RWPE2 (cell line): ENCODE data around the gene OSTM1.

Source experiments
- ATAC-seq: fragments of 200-7000 bp; cut with Tn5 transposase; 3 replicates; pipeline ENCODE4 v1.9.1; 2021; ENCODE audit warnings: low read depth
- DNase-seq: peaks from one replicate; pipeline ENCODE4 v3.0.0-alpha.2; 2020; ENCODE audit warnings: low spot score
- H3K27ac ChIP-seq: fragments of 450-650 bp; 2 replicates; pipeline ENCODE4 v1.5.1; 2017; ENCODE audit warnings: mild to moderate bottlenecking; ENCODE audit not compliant: poor library complexity, severe bottlenecking
- H3K27me3 ChIP-seq: fragments of 250-450 bp; sonication (Bioruptor Pico); 2 replicates; pipeline ENCODE4 v1.5.1; 2021; ENCODE audit warnings: mild to moderate bottlenecking, moderate library complexity; ENCODE audit not compliant: insufficient read depth, poor library complexity, severe bottlenecking
- H3K36me3 ChIP-seq: fragments of 250-450 bp; sonication (Bioruptor Pico); 2 replicates; pipeline ENCODE4 v1.5.1; 2020; ENCODE audit warnings: low read depth, mild to moderate bottlenecking, moderate library complexity
- H3K4me1 ChIP-seq: fragments of 250-450 bp; sonication (Bioruptor Pico); 2 replicates; pipeline ENCODE4 v1.5.1; 2021; ENCODE audit warnings: mild to moderate bottlenecking, moderate library complexity; ENCODE audit not compliant: insufficient read depth, poor library complexity, severe bottlenecking
- H3K4me3 ChIP-seq: fragments of 250-450 bp; sonication (Bioruptor Pico); 2 replicates; pipeline ENCODE4 v1.5.1; 2021; ENCODE audit warnings: mild to moderate bottlenecking, moderate library complexity; ENCODE audit not compliant: severe bottlenecking
- H3K9me3 ChIP-seq: fragments of 250-450 bp; sonication (Bioruptor Pico); 2 replicates; pipeline ENCODE4 v1.5.1; 2021; ENCODE audit warnings: mild to moderate bottlenecking, moderate library complexity; ENCODE audit not compliant: severe bottlenecking
- TF ChIP-seq, protein P1 (sequence below): fragments of 450-650 bp; IDR thresholded peaks from one replicate; pipeline ENCODE4 v1.5.1; 2017; ENCODE audit warnings: mild to moderate bottlenecking, moderate library complexity; ENCODE audit not compliant: poor library complexity, severe bottlenecking

Gene OSTM1

DNA sequence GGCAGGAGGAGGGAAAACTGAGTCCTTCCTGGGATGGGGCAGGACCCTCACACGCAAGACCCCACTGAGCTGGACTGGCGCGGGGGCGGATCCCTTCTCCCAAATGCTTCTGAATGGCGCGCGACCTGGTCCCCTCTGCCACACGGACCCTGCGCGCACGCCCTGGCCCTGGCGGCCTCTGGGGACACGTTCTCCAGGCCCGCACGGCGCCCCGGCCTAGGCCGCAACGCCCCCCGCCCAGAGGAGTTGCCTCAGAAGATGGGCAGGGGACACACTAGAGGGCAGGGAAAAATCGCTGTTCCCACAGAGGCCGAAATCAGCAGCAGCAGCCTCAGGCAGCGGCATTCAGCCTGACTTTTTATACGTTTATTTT is 45.2 kb upstream of the OSTM1 start:
- no peaks in the 10 kb centered on the region for H3K36me3 ChIP-seq
- no peak for DNase-seq
- no peak overlapping the region for H3K4me3 ChIP-seq
- H3K27ac ChIP-seq: no peak overlapping the region
- peaks cover 50% of the 10 kb centered on the region for H3K27me3 ChIP-seq
- H3K4me1 ChIP-seq: peaks cover 4% of the 10 kb centered on the region
- TF ChIP-seq, protein P1, sequence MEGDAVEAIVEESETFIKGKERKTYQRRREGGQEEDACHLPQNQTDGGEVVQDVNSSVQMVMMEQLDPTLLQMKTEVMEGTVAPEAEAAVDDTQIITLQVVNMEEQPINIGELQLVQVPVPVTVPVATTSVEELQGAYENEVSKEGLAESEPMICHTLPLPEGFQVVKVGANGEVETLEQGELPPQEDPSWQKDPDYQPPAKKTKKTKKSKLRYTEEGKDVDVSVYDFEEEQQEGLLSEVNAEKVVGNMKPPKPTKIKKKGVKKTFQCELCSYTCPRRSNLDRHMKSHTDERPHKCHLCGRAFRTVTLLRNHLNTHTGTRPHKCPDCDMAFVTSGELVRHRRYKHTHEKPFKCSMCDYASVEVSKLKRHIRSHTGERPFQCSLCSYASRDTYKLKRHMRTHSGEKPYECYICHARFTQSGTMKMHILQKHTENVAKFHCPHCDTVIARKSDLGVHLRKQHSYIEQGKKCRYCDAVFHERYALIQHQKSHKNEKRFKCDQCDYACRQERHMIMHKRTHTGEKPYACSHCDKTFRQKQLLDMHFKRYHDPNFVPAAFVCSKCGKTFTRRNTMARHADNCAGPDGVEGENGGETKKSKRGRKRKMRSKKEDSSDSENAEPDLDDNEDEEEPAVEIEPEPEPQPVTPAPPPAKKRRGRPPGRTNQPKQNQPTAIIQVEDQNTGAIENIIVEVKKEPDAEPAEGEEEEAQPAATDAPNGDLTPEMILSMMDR: no peak
- no peaks in the 10 kb centered on the region for H3K9me3 ChIP-seq
- no peak for ATAC-seq

DNA sequence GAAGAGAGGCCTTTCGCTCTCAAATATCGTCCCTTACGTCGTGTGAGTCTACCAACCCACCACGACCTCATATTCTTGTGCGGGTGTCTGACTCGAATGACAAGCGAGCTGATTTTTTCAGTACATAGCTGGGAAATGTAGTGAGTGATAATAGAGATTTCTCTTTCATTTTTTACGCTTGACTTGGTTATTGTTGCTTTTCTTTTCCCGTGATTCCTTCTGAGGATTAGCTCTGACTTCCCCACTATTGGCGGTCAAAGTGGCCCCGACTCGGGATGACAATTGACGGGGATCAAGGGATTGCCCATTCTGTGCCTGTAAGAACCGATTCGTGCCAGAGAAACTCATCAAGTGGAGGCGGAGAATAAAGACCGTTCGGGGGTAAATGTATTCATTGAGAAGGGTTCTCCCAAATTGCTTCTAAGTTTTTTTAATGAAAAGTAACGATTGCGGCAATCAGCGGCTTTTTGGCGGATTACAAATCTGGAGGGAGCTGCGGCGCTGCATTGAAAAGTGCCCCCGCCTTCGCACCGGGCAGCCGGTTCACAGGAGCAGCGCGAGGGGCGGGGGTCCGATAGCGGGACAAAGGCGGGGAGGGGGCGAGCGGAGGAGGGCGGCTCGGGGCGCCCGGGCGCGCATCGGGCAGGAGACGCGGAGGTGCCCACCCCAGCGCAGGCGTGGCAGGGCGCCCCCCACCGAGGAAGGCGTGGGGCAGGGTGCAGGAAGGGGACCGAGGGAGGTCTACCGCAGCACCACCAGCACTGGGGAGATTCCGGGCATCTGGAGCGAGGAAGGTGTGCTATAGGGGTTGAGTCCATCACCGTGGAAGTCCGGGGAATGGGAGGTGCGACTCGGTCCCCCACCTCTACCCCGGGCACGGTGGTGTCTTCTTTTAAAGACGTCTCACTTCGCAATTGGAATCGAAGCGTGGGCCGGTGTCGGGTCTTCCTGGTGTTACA is 44.5 kb upstream of the OSTM1 start:
- no peak for ATAC-seq
- TF ChIP-seq, protein P1: no peak
- H3K4me1 ChIP-seq: peaks cover 4% of the 10 kb centered on the region
- H3K27ac ChIP-seq: no peak overlapping the region
- peak overlapping the region; percentile 6 for H3K4me3 ChIP-seq
- H3K27me3 ChIP-seq: peaks cover 50% of the 10 kb centered on the region
- no peak for DNase-seq
- no peaks in the 10 kb centered on the region for H3K9me3 ChIP-seq
- no peaks in the 10 kb centered on the region for H3K36me3 ChIP-seq

DNA sequence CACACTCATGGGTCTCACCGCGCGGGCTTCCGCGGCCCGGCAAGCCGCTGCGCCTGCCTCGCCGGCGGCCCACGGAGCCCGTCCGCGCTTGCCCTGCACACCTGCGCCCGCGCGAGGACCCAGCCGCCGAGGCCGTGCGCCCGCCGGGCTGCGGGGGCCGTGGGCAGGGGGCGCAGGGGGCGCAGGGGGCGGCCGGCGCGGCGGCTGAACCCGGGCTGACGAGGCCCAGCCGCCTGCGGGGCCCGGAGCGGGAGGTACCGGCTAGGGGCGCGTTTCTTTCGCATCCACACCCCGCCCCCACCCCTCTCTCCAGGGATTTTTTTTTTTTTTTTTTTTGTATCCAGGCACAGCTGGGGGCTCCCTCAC is 43.8 kb upstream of the OSTM1 start:
- no peak for ATAC-seq
- no peak for DNase-seq
- no peak overlapping the region for H3K27ac ChIP-seq
- TF ChIP-seq, protein P1: no peak
- no peaks in the 10 kb centered on the region for H3K9me3 ChIP-seq
- peaks cover 50% of the 10 kb centered on the region for H3K27me3 ChIP-seq
- H3K4me3 ChIP-seq: peak overlapping the region; percentile 33
- H3K36me3 ChIP-seq: no peaks in the 10 kb centered on the region
- H3K4me1 ChIP-seq: peaks cover 4% of the 10 kb centered on the region

DNA sequence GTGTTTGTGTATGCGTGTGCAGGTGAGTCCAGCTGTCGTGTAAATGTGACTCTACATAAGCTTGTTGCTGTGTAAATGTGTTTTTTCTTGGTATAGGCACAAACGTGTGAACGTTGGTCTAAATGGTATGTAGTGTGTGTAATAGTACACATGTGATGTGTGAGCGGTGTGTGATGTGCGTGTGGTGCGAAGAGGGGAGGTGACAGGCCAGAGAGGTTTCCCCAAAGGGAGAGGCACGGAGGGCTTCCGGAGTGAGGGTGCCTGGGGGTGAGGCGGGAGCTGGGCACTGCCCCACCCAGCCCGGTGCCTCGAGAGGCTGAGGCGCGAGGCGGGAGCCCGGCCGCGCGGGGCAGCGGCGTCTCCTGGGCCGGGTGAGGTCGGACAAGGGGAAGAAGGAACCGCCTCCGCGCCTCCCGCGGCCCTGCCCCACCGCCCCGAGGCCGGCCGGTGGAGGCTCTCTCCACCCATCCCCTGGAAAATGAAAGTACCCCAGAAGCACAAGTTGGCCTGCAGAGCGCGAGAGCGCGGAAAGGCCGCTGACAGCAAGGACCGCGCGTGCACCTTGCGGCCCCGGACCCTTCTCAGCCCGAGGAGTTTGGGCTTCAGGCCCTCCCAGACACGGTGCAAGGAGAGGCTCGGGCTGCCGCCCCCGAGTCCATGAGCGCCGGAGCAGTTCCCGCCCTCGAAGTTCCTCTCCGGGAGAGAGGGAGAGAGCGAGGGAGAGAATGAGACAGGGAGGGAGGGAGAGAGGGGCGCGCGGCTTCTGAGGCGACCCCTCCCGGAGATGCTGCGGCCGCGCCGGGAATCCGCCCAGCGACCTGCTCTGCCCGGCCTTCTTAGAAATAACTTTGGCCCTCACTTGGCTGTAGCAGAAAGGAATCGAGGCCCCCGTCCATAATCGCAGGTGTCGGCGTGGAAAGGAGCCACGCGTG is 43.2 kb upstream of the OSTM1 start:
- no peak for DNase-seq
- TF ChIP-seq, protein P1: no peak
- Histone ChIP-seq H3K9me3 (no peaks in the 10 kb centered on the region), H3K27ac (no peak overlapping the region), H3K4me3 (peak overlapping the region; percentile 33), H3K4me1 (peaks cover 4% of the 10 kb centered on the region), H3K36me3 (no peaks in the 10 kb centered on the region), H3K27me3 (peaks cover 47% of the 10 kb centered on the region)
- peak; percentile 62 for ATAC-seq
